Measurements from ENCODE around the gene ASCL3. TPM values are rescaled to one million over a fixed set of nuclear protein-coding genes. Genes with fewer than 3 reads are reported as not detected.

The ASCL3 gene
- total and polyA plus RNA-seq, 2 donors (not counting 1 experiment from before 2014, with no cell fraction given), result not detected

GRCh38 chr11:8907116-8907515 lies 35.7 kb downstream of the ASCL3 start:
- H3K4me1 Mint-ChIP-seq, result peaks cover 26% of the 10 kb centered on the region
- no peaks in the 10 kb centered on the region for H3K9me3 Mint-ChIP-seq (ENCODE audit: insufficient read depth)
- Histone ChIP-seq H3K9me3 (ENCODE audit: control extremely low read depth in 1 of 3, control insufficient read depth in 2 of 3, insufficient read depth in 1 of 3, low read length in 2 of 3) (peaks cover 0 to under 1% (median 0%) of the 10 kb centered on the region in 3 donors), H3K27me3 (replicated peaks in 1 of 4; ENCODE audit: control extremely low read depth in 1 of 4, control insufficient read depth in 3 of 4, insufficient read depth in 4 of 4, low read length in 3 of 4) (peaks cover 0 to 3% (median 0%) of the 10 kb centered on the region in 4 experiments), H2AFZ (ENCODE audit: insufficient read depth, low read depth, low read length, poor library complexity, severe bottlenecking) (no peak overlapping the region), H3K36me3 (replicated peaks in 1 of 2; ENCODE audit: control extremely low read depth in 1 of 2, control insufficient read depth in 1 of 2, extremely low read depth in 1 of 2, insufficient read depth in 2 of 2, low read length in 1 of 2) (no peaks in the 10 kb centered on the region), H3K79me2 (ENCODE audit: control insufficient read depth, insufficient read depth, low read length) (no peaks in the 10 kb centered on the region), H3K4me2 (replicated peaks; ENCODE audit: low read depth, low read length, poor library complexity, severe bottlenecking) (no peak overlapping the region), H3K4me1 (ENCODE audit: control insufficient read depth in 2 of 2, insufficient read depth in 2 of 2, low read length in 2 of 2) (peaks cover 7 to 15% of the 10 kb centered on the region in 2 donors), H3K27ac (ENCODE audit: low read length in 2 of 2) (no peak overlapping the region), H3K9ac (ENCODE audit: low read length) (no peak overlapping the region), H3K4me3 (ENCODE audit: control extremely low read depth in 1 of 5, extremely low read depth in 1 of 5, insufficient read depth in 1 of 5, low read depth in 2 of 5, low read length in 4 of 5) (no peak overlapping the region), H4K20me1 (ENCODE audit: control insufficient read depth, insufficient read depth, low read length, poor library complexity, severe bottlenecking) (no peaks in the 10 kb centered on the region)
- no peak for DNase-seq
- peaks cover 10% of the 10 kb centered on the region for H3K27me3 Mint-ChIP-seq
- CTCF ChIA-PET, result no interaction called here
- WGBS (ENCODE audit: insufficient coverage), result no CpG with 5 or more reads among the region's 1 CpG
- TF ChIP-seq, protein P1, sequence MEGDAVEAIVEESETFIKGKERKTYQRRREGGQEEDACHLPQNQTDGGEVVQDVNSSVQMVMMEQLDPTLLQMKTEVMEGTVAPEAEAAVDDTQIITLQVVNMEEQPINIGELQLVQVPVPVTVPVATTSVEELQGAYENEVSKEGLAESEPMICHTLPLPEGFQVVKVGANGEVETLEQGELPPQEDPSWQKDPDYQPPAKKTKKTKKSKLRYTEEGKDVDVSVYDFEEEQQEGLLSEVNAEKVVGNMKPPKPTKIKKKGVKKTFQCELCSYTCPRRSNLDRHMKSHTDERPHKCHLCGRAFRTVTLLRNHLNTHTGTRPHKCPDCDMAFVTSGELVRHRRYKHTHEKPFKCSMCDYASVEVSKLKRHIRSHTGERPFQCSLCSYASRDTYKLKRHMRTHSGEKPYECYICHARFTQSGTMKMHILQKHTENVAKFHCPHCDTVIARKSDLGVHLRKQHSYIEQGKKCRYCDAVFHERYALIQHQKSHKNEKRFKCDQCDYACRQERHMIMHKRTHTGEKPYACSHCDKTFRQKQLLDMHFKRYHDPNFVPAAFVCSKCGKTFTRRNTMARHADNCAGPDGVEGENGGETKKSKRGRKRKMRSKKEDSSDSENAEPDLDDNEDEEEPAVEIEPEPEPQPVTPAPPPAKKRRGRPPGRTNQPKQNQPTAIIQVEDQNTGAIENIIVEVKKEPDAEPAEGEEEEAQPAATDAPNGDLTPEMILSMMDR (IDR thresholded peaks at IDR 0.05), result no peak
- TF ChIP-seq EZH2 (IDR thresholded peaks at IDR 0.05; ENCODE audit: borderline replicate concordance, insufficient read depth, low read depth, low read length, poor library complexity, severe bottlenecking), result no peak
- H3K27ac Mint-ChIP-seq, result no peak overlapping the region
- no peak for ATAC-seq (ENCODE audit: low read depth)
- POLR2A ChIA-PET, result no interaction called here
- intact Hi-C loops (cut with micrococcal nuclease), result no loop called here
- no peak overlapping the region for H3K4me3 Mint-ChIP-seq

GRCh38 chr11:8905528-8906165 lies 37.2 kb downstream of the ASCL3 start:
- Histone ChIP-seq H3K27ac (ENCODE audit: low read length in 2 of 2) (no peak overlapping the region), H3K27me3 (replicated peaks in 1 of 4; ENCODE audit: control extremely low read depth in 1 of 4, control insufficient read depth in 3 of 4, insufficient read depth in 4 of 4, low read length in 3 of 4) (peaks cover 0 to 3% (median 0%) of the 10 kb centered on the region in 4 experiments), H3K79me2 (ENCODE audit: control insufficient read depth, insufficient read depth, low read length) (no peaks in the 10 kb centered on the region), H3K9ac (ENCODE audit: low read length) (no peak overlapping the region), H2AFZ (ENCODE audit: insufficient read depth, low read depth, low read length, poor library complexity, severe bottlenecking) (no peak overlapping the region), H3K4me2 (replicated peaks; ENCODE audit: low read depth, low read length, poor library complexity, severe bottlenecking) (no peak overlapping the region), H3K36me3 (replicated peaks in 1 of 2; ENCODE audit: control extremely low read depth in 1 of 2, control insufficient read depth in 1 of 2, extremely low read depth in 1 of 2, insufficient read depth in 2 of 2, low read length in 1 of 2) (no peaks in the 10 kb centered on the region), H3K9me3 (ENCODE audit: control extremely low read depth in 1 of 3, control insufficient read depth in 2 of 3, insufficient read depth in 1 of 3, low read length in 2 of 3) (peaks cover 0 to 5% (median 1%) of the 10 kb centered on the region in 3 donors), H3K4me1 (ENCODE audit: control insufficient read depth in 2 of 2, insufficient read depth in 2 of 2, low read length in 2 of 2) (peaks cover 7 to 15% of the 10 kb centered on the region in 2 donors), H4K20me1 (ENCODE audit: control insufficient read depth, insufficient read depth, low read length, poor library complexity, severe bottlenecking) (no peaks in the 10 kb centered on the region), H3K4me3 (ENCODE audit: control extremely low read depth in 1 of 5, extremely low read depth in 1 of 5, insufficient read depth in 1 of 5, low read depth in 2 of 5, low read length in 4 of 5) (no peak overlapping the region)
- peaks cover 23% of the 10 kb centered on the region for H3K4me1 Mint-ChIP-seq
- H3K4me3 Mint-ChIP-seq, result no peak overlapping the region
- intact Hi-C loops (cut with micrococcal nuclease), result no loop called here
- H3K27ac Mint-ChIP-seq, result no peak overlapping the region
- peaks cover 15% of the 10 kb centered on the region for H3K27me3 Mint-ChIP-seq
- TF ChIP-seq, protein P1 (IDR thresholded peaks at IDR 0.05), result no peak
- no peak for TF ChIP-seq EZH2 (IDR thresholded peaks at IDR 0.05; ENCODE audit: borderline replicate concordance, insufficient read depth, low read depth, low read length, poor library complexity, severe bottlenecking)
- H3K9me3 Mint-ChIP-seq (ENCODE audit: insufficient read depth), result peaks cover 3% of the 10 kb centered on the region
- WGBS (ENCODE audit: insufficient coverage), result no CpG with 5 or more reads among the region's 5 CpGs
- no peak for ATAC-seq (ENCODE audit: low read depth)
- DNase-seq, result no peak
- CTCF ChIA-PET, result no interaction called here
- POLR2A ChIA-PET, result interaction anchor here (0.7 kb wide), 1 partner anchor 555 kb away, joined by 5 read pairs; no protein-coding TSS in a partner anchor
